ACHN (cell line): ENCODE data around the gene PRAMEF12.
"Not testable (repeated sequence)": the region's sequence is repeated elsewhere in the genome, so short reads cannot be mapped to it uniquely, and the experiment has no call there.

Experiments
- DNase-seq: peaks from one replicate; pipeline ENCODE4 v3.0.0-alpha.2; 2015
- in situ Hi-C: cut with HindIII; loops from 2 replicates; pipeline ENCODE4 v1.10.0; 2017; ENCODE audit warnings: low sequenced_read_pairs, low pct_ligation_motif_present, low pct_unique_long_range_greater_than_20kb

Gene PRAMEF12

GRCh38 chr1:12773438-12773837 is at the start of gene PRAMEF12:
TSS of gene PRAMEF12 (plus strand) at chr1:12773738. CDS start at chr1:12774868, 1,130 bp downstream.
- DNase-seq, result no peak
- in situ Hi-C loops, result no loop called here

GRCh38 chr1:12728391-12728790 is 45.1 kb upstream of the PRAMEF12 start:
- in situ Hi-C loops, result no loop called here
- DNase-seq, result no peak

- in situ Hi-C loops, result no loop called here
- no peak for DNase-seq
Measured at GRCh38 chr1:12730156-12730555, 43.4 kb upstream of the PRAMEF12 start.

GRCh38 chr1:12731084-12731483 is 42.5 kb upstream of the PRAMEF12 start:
- in situ Hi-C loops, DNase-seq: not testable (repeated sequence)

GRCh38 chr1:12734651-12735050 is 38.9 kb upstream of the PRAMEF12 start:
- DNase-seq, result no peak
- in situ Hi-C loops, result no loop called here

GRCh38 chr1:12738934-12739333 is 34.6 kb upstream of the PRAMEF12 start:
- DNase-seq, result no peak
- in situ Hi-C loops, result no loop called here

- DNase-seq, result no peak
- in situ Hi-C loops, result no loop called here
Measured at GRCh38 chr1:12739613-12740012, 33.9 kb upstream of the PRAMEF12 start.

- no peak for DNase-seq
- in situ Hi-C loops, result no loop called here
Measured at GRCh38 chr1:12741946-12742345, 31.6 kb upstream of the PRAMEF12 start.

- in situ Hi-C loops, result no loop called here
- no peak for DNase-seq
Measured at GRCh38 chr1:12745126-12745991, 28.2 kb upstream of the PRAMEF12 start.

- in situ Hi-C loops, result no loop called here
- no peak for DNase-seq
Measured at GRCh38 chr1:12745992-12746323, 27.6 kb upstream of the PRAMEF12 start, which contains the start of gene CFAP107. TSS of gene CFAP107 (plus strand) at chr1:12746200. CDS start at chr1:12746431, 231 bp downstream.

- in situ Hi-C loops, result no loop called here
- DNase-seq, result no peak
Measured at GRCh38 chr1:12748778-12749355, 24.7 kb upstream of the PRAMEF12 start.

- no peak for DNase-seq
- in situ Hi-C loops, result no loop called here
Measured at GRCh38 chr1:12754738-12755137, 18.8 kb upstream of the PRAMEF12 start.

GRCh38 chr1:12756273-12756672 is 17.3 kb upstream of the PRAMEF12 start:
- in situ Hi-C loops, result no loop called here
- DNase-seq, result no peak

- DNase-seq, result no peak
- in situ Hi-C loops, result no loop called here
Measured at GRCh38 chr1:12756768-12757413, 16.6 kb upstream of the PRAMEF12 start.

GRCh38 chr1:12757836-12758235 is 15.7 kb upstream of the PRAMEF12 start:
- DNase-seq, result no peak
- in situ Hi-C loops, result no loop called here

GRCh38 chr1:12760256-12760795 is 13.2 kb upstream of the PRAMEF12 start:
- no peak for DNase-seq
- in situ Hi-C loops, result no loop called here

- DNase-seq, result no peak
- in situ Hi-C loops, result no loop called here
Measured at GRCh38 chr1:12761781-12762180, 11.8 kb upstream of the PRAMEF12 start.

- no peak for DNase-seq
- in situ Hi-C loops, result no loop called here
Measured at GRCh38 chr1:12762766-12763165, 10.8 kb upstream of the PRAMEF12 start.

- in situ Hi-C loops, result no loop called here
- DNase-seq, result no peak
Measured at GRCh38 chr1:12763479-12763878, 10.1 kb upstream of the PRAMEF12 start.
